NCI-H1048 (cell line): Measurements from ENCODE around the gene RNF213.
"Not testable (repeated sequence)": the region's sequence is repeated elsewhere in the genome, so short reads cannot be mapped to it uniquely, and the experiment has no call there.

ENCODE experiments used
- DNase-seq: peaks from one replicate; lab custom pipeline; 2025; lab: John Stamatoyannopoulos, UW

RNF213 gene

GRCh38 chr17:80295146-80295545 lies 34.5 kb downstream of the RNF213 start:
- no peak for DNase-seq

DNA sequence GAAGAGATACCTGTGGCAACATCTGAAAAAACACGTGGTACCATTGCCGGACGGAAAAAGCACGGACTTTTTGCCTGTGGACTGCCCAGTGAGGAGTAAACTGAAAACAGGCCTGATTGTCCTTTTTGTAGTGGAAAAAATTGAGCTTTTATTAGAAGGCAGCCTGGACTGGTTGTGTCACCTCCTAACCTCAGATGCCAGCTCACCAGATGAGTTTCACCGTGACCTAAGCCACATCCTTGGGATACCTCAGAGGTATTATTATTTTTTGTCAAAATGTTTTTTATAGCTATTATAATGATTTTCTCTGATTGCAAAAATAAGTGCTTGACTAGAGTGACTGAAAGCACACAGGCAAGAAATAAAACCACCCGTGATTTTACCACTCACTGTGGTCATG lies 34.9 kb downstream of the RNF213 start:
- no peak for DNase-seq

DNA sequence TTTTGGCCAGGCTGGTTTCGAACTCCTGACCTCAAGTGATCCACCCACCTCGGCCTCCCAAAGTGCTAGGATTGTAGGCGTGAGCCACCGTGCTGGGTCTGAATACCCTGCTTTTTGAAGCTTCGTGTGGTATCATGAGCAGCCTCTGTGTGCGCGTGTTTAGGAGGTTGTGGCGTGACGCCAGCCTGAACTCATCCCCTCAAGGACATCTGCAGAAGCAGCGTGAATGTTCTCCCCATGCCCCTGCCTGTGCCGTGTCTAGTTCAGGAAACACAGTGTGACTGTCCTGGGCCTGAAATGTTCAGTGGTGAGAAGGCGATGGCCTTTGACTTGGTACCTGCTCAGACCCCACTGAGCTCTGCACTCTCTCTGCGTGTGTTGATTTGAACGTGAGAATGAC lies 35.6 kb downstream of the RNF213 start:
- DNase-seq = no peak

DNA sequence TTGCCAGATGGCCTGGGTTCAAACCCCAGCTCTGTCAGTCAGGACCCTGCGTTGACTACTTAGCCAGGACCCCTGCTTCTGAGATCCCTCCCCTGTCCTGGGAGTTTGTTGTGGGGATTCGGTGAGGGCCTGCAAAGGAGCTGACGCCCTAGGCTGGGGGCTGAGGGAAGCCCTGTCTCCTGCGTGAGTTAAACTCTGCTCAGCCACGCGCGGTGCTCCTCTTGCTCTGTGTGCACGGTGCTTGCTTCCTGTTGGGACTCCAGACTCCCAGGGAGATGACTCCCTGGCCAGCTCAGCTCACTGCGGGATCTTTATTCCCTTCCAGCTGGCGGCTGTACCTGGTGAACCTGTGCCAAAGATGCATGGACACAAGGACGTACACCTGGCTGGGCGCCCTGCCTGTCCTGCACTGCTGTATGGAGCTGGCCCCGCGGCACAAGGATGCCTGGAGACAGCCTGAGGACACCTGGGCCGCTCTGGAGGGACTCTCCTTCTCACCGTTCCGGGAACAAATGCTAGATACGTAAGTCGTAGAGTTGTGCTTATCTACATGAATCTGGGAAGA lies 37.4 kb downstream of the RNF213 start:
- DNase-seq = no peak

DNA sequence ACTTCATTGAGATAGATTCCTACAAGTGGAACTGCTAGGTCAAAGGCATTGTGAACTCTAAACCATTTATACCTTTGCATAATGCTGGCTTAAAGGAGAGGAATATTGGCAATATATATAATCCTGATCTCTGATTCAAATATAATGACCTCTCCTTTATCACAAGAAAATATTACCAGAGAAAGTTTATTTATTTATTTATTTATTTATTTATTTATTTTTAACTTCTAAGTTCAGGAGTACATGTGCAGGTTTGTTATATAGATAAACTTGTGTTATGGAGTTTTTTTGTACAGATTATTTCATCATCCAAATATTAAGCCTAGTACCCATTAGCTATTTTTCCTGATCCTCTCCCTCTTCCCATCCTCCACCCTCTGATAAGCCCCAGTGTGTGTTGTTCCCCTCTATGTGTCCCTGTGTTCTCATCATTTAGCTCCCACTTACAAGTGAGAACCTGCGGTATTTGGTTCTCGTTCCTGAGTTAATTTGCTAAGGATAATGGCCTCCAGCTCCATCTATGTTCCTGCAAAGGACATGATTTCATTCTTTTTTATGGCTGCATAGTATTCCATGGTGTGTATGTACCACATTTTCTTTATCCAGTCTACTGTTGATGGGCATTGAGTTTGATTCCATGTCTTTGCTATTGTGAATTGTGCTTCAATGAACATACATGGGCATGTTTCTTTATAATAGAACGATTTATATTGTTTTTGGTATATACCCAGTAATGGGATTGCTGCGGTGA lies 38.9 kb downstream of the RNF213 start:
- not testable (repeated sequence) for DNase-seq

DNA sequence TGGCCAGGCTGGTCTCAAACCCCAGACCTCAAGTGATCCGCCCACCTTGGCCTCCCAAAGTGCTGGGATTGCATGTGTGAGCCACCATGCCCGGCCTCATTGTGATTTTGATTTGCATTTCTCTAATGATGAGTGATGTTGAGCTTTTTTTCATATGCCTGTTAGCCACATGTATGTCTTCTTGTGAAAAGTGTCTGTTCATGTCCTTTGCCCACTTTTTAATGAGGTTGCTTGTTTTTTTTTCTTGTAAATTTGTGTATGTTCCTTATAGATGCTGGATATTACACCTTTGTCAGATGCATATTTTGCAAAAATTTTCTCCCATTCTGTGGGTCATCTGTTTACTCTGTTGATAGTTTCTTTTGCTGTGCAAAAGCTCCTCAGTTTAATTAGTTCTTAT lies 40.1 kb downstream of the RNF213 start:
- not testable (repeated sequence) for DNase-seq

GRCh38 chr17:80303824-80304223 lies 43.2 kb downstream of the RNF213 start:
- no peak for DNase-seq

GRCh38 chr17:80307994-80308691 lies 47.5 kb downstream of the RNF213 start:
- no peak for DNase-seq

- no peak for DNase-seq
These were observed 48.3 kb downstream of the RNF213 start for GRCh38 chr17:80308692-80309517.

DNA sequence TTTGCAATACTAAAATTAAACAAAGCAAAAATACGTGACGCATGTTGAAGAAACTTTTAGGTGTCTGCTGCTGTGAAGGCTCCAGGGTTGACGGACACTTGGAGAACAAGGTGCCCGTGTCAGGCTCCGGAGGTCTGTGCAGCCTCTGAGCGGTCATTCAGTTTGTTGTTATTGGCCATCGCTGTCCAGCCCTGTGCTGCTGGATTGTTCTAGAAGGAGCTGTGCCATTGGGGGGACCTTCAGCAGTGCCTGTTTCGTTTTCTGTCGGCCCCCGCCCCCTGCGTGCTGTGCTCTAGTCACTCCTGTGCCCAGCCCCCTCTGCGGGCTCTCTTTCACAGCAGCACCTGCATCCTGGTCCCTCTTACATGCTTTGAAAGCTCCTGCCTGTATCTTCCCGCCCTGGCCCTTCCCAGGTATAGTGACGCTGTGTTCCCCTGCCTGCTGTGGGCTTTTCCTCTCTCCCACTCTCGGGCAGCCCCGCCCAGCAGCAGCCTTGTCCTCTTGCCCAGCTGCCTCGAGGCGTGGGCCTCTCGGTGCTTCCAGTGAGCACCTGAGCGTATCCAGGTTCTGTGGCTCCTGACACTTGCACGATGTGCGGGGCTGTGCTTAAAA lies 50.7 kb downstream of the RNF213 start:
- no peak for DNase-seq

DNA sequence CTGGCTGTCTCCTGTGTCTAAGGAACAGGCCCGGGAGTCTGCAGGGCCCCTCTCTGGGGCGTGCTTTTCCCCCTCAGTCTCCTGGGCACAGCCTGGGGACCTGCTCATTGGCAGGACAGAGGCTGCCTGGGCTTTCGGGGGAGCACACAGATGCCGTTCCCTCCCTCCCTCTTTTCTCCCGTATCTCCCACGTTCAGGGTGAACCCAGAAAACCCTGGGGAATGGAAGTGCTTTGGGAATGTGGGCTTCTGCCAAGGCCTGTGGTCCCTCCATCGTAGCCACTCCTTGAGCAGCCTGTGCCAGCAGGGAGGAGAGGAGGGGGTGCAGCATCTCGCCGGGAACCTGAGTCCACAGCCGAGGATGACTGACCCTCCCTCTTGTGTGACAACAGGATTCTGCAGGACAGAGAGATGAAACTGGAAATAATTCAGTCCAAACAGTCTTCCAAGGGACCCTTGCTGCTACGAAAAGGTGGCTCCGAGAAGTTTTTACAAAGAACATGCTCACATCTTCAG lies 52.0 kb downstream of the RNF213 start:
- DNase-seq = no peak

- no peak for DNase-seq
These were observed 52.6 kb downstream of the RNF213 start for GRCh38 chr17:80313160-80313829.

GRCh38 chr17:80313946-80314345 lies 53.3 kb downstream of the RNF213 start:
- not testable (repeated sequence) for DNase-seq

DNA sequence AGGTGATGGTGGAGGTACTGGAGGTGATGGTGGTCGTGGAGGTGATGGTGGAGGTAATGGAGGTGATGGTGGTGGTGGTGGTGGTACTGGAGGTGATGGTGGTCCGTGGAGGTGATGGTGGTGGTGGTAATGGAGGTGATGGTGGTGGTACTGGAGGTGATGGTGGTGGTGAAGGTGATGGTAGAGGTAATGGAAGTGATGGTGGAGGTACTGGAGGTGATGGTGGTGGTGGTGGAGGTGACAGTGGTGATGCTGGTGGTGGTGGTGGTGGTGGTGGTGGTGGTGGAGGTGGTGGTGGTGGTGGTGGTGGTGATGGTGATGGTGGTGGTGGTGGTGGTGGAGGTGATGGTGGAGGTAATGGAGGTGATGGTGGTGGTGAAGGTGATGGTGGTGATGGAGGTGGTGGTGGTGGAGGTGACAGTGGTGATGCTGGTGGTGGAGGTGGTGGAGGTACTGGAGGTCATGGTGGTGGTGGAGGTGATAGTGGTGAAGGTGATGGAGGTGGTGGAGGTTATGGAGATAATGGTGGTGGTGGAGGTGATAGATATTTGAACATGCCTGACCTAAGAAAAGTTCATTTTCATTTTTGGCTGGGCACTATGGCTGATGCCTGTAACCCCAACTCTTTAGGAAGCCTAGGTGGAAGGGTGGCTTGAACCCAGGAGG lies 55.0 kb downstream of the RNF213 start:
- DNase-seq = no peak

- no peak for DNase-seq
These were observed 55.8 kb downstream of the RNF213 start for GRCh38 chr17:80316431-80316830.

GRCh38 chr17:80316927-80317705 lies 56.5 kb downstream of the RNF213 start:
- DNase-seq = no peak

DNA sequence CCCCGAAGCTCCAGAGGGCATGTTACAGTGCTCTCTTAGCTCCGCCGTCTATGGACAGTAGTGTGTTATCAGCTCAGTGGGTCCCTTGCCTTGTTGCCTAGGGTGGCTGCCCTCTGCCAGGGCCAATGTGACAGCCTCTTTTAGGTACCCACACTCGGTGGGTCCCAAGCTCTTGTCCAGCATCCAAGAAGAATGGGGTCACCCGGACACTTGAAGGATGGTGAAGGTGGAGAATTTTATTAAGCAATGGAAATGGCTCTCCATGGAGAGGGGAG lies 57.0 kb downstream of the RNF213 start:
- no peak for DNase-seq

DNA sequence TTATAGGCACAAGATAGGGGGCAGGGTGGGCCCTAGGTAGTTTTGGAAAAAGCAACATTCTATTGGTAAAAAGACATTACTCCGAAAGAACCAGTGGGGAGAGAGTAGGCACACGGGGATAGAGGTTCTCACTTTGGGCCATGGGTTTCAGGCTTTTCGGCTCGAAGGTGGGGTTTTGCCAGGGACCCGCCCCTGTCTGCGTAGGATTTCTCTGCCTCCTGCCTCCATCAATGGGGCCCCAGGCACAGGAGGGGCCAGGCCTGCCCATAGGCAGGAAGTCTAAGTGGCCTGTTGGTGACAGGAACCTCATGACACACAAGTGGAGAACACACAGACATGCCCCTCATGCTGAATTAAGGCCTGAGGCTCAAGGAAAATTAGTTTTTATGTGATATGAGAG lies 57.5 kb downstream of the RNF213 start:
- no peak for DNase-seq

DNA sequence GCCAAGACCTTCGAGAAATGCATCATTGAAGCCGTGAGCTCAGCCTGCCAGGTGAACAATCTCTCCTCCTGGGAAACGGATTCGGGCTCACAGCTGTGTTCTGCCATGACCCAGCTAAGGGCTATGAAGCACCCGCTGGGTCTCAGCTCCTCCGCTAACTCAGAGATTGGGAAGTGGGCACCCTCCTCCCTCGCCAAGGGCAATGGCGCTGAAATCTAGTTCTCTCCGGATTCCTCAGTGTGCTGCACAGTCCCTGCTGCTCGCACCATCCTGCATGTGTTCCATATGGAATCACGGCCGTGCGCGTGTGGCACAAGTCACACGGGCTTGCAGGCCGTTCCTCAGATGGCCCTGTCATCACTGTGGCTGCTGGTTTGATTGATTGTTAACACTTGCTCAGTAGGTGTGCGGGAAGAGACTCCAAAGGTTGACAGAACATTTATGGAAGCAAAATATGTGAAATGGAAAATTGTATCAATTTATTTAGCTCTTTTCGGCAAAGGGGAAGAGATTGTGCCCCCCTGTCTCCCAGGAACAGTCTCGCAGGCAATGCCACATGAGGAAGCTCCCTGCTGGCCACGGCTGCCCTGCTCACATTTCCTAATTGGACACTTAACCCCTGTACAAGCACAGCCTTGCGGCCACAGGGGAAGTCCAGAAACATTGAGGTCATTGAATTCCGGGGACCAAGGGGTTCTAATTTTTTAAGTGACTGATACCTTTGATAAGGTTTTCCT lies 58.8 kb downstream of the RNF213 start:
- no peak for DNase-seq

GRCh38 chr17:80319999-80320344 lies 59.3 kb downstream of the RNF213 start:
- no peak for DNase-seq
